H1 (cell line): Measurements from ENCODE around the gene ST14. TPM values are rescaled to one million over a fixed set of nuclear protein-coding genes. Genes with fewer than 3 reads are reported as not detected.

Experiments used
- ATF2 ChIP-seq: IDR thresholded peaks from 2 replicates; pipeline ENCODE4 v1.6.1; 2012; ENCODE audit warnings: low read length, inconsistent platforms
- CHD2 ChIP-seq: IDR thresholded peaks from 2 replicates; pipeline ENCODE4 v1.6.1; 2012; ENCODE audit warnings: low read length, improper control_type of control experiment
- CTCF ChIP-seq, 3 experiments: IDR thresholded peaks; 1 replicate in 2 of 3; 2 replicates in 1 of 3; pipeline versions ENCODE4 v1.5.1 to v1.6.1; 2011; ENCODE audit warnings: low read length in 3 of 3, mild to moderate bottlenecking in 3 of 3, inconsistent platforms in 2 of 3, low read depth in 1 of 3, moderate library complexity in 1 of 3; ENCODE audit not compliant: insufficient read depth in 1 of 3; ENCODE audit errors: control extremely low read depth in 1 of 3
- PHF8 ChIP-seq: fragments of 200-600 bp; sonication (generic); conservative IDR thresholded peaks from 2 replicates; pipeline ENCODE4 v1.7.1; 2012; ENCODE audit warnings: low read depth, mild to moderate bottlenecking, inconsistent platforms, low read length, moderate library complexity
- RBBP5 ChIP-seq: IDR thresholded peaks from 2 replicates; pipeline ENCODE4 v1.7.1; 2012; ENCODE audit warnings: low read depth, mild to moderate bottlenecking, inconsistent platforms, low read length, moderate library complexity, borderline replicate concordance
- USF2 ChIP-seq: IDR thresholded peaks from 2 replicates; pipeline ENCODE4 v1.6.1; 2011; ENCODE audit warnings: low read length, improper control_type of control experiment
- polyA plus RNA-seq, 7 experiments: library from polyadenylated mRNA; depleted of rRNA in 3 of 7; stranded (reverse) in 5 of 7; unstranded in 2 of 7; fragments of >200 nt in 5 of 7; fragments of 200-250 nt in 2 of 7; gene quantifications; 1 replicate in 5 of 7; 2 replicates in 1 of 7; 4 replicates in 1 of 7; pipeline versions ENCODE4 v1.2.1 to v1.2.3, GENCODE V29; 2011 to 2013; ENCODE audit warnings: missing spikeins in 2 of 7, mixed read lengths in 2 of 7
- total RNA-seq: library from RNA; stranded (reverse); fragmentation: NEBNext Ultra II Directional; extraction: Animal tissue kit (Norgen Biotek cat#: 25700); gene quantifications from 2 replicates; pipeline ENCODE4 v1.2.1, GENCODE V29; 2021

ST14 gene
- total and polyA plus RNA-seq, 2 of the 8 experiments (the other 6 are each of a cell fraction or from before 2014, with no cell fraction given) = 22.4 to 24.9 TPM

DNA sequence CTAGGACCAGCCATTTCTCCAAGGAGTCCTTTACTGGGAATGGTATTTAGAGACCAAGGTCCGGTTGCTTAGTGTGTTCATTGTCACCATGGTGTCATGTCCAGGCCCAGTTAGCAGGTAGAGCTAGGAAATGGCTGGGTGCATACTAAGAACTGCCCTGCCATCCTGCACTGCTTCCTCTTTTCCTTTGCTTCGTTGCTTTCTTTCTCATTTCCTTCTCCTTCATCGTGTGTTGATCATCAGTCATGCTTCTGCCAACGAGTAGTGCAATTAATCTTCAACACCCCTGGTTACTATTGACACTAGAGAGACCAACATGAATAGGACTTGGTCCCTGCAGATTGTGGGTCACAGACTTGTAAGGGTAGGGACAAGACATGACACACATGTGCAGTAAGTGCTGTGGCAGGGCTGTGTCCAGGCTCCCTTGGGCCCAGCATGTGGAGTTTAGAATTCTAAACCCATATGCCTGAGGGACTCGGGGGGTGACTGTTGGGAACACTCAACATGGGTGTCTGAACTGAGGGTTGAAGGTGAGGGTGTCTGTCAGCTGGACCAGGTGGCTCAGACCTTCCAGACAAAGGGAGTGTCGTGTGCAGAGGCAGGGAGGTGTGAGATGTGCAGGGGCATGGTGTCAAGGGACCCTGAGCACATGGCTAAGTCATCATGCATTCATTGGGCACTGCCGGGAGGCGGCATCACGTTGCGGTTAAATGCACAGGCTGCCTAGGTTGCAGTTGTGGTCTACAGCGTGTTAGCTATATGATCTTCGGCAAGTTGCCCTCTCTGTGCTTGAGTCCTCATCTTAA, 42.6 kb downstream of the ST14 start (continued):
- no peak for TF ChIP-seq CHD2
- no peak for TF ChIP-seq ATF2
- TF ChIP-seq RBBP5 = no peak
- TF ChIP-seq USF2 = no peak
- TF ChIP-seq PHF8 = no peak
- no peak for TF ChIP-seq CTCF (IDR thresholded peaks at IDR 0.05; ENCODE audit: control extremely low read depth in 1 of 3, insufficient read depth in 1 of 3, low read depth in 1 of 3, low read length in 3 of 3)
